Right kidney (tissue), 1 donor: ENCODE data around the gene ZDHHC21.

Experiments used
- DNase-seq: peaks from one replicate; pipeline ENCODE4 v3.0.0-alpha.2; 2016

The ZDHHC21 gene

DNA sequence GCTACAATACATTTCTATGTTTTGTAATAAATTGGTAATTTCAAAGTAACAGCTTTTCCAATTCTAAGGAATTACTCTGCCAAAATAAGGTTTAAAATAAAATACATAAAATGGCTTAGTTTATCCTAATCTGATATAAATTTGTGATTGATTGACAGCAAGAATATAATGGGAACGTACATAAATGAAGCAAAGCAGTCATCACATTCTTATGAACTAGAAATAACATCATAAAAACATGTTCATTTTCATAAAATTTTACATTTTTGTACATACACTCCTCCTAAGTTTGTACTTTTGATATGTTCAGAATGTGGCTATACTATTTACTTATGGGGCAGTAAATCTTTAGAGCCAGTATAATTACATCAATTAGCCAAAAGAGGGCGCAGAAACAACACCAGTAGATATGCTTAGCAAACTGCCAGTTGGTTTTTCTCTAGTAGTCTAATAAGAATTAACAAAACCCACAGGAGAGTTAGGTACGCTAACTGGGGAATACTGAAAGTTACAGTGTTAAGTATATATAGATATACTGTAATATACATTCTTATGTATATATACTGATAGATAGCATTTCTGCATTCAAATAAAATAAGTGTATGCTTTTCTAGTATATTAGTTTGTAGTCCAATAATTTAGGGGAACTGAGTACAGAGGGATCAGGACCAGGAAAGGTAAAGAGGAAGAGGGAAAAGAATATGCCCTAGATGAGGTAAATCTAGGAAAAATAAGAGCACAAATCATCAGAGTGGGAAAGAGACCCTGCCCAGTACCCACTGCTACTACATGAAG is 76.8 kb downstream of the ZDHHC21 start:
- no peak for DNase-seq

GRCh38 chr9:14608540-14608939 is 84.7 kb downstream of the ZDHHC21 start:
- DNase-seq: no peak

GRCh38 chr9:14597171-14597799 is 95.9 kb downstream of the ZDHHC21 start:
- DNase-seq: no peak

- no peak for DNase-seq
Measured at GRCh38 chr9:14593406-14593805, 99.8 kb downstream of the ZDHHC21 start.

DNA sequence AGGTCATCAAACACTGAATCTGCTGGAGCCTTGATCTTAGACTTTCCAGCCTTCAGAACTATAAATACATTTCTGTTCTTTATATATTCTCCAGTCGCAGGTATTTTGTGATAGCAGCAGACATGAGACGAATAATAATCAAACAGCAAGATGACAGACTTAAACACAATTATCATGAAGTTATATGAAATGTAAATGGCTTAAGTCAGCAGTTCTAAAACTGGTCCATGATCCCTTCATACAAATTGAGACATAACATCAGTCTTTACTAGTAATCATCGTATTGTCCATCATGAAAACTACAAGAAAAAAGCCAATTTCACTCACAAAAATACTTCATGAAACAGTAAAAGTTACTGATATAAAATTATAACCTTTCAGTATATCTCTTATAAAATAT is 101.8 kb downstream of the ZDHHC21 start:
- no peak for DNase-seq

GRCh38 chr9:14585730-14586473 is 107.3 kb downstream of the ZDHHC21 start:
- DNase-seq: no peak

DNA sequence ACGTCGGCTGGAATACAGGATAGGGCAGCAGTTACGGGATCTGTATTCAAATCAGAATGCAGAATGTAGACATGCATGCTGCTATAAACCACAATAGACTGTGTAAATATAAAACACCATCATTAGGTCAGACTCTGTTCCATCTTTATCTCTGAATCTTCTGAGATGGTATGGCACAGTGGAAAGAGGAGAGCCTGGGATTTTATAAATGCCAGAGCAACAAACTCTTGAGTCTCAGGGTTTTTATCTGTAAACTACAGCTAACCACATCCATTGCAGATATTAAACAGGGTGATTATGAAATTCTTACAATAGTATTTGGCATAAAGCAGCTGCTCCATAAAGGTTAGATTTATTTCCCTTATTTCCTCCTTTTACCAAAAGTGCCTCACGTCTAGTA is 108.7 kb downstream of the ZDHHC21 start:
- DNase-seq: no peak

GRCh38 chr9:14578030-14578429 is 115.2 kb downstream of the ZDHHC21 start:
- DNase-seq: no peak

GRCh38 chr9:14574173-14574572 is 119.1 kb downstream of the ZDHHC21 start:
- no peak for DNase-seq

DNA sequence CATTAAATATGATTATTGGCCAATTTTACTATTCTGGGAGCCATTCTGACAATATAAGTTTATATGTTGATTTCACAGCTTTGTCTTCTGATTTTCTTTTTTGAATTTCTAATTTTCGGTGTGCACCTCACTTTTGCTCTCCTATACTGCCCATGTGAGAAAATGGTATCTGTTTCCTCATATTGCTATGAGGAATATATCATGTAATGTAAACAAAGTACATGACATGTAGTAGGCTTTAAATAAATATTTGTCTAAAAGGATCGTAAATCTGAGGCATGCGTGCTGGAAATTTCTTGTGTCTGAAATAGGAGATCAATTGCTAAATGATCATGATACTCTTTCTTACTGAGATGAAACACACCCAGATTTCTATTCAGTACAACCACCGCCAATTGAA is 119.9 kb downstream of the ZDHHC21 start:
- DNase-seq: no peak

- no peak for DNase-seq
Measured at GRCh38 chr9:14565352-14566016, 127.7 kb downstream of the ZDHHC21 start.

GRCh38 chr9:14563902-14564624 is 129.2 kb downstream of the ZDHHC21 start:
- peak; percentile 16 for DNase-seq

- DNase-seq: peak; percentile 48
Measured at GRCh38 chr9:14561929-14562405, 131.3 kb downstream of the ZDHHC21 start.
